Activated T-helper 9 cell treated with anti-CD3 and anti-CD28 coated beads, Interleukin-2, amount 50 U/mL, for 16 hours (primary cell): ENCODE data around the gene ATP1B1.

Experiments used
- DNase-seq: peaks from one replicate; pipeline ENCODE4 v3.0.0-alpha.2; 2020; ENCODE audit warnings: low read depth

Gene ATP1B1

GRCh38 chr1:169106095-169106920 is at the start of gene ATP1B1:
Gene ATP1B1, plus strand, starts transcription at chr1:169106690. Its CDS starts 140 bp downstream, at chr1:169106830.
- DNase-seq = peak; percentile 73

- no peak for DNase-seq
These were observed 47.1 kb upstream of the ATP1B1 start for GRCh38 chr1:169059421-169059820.

DNA sequence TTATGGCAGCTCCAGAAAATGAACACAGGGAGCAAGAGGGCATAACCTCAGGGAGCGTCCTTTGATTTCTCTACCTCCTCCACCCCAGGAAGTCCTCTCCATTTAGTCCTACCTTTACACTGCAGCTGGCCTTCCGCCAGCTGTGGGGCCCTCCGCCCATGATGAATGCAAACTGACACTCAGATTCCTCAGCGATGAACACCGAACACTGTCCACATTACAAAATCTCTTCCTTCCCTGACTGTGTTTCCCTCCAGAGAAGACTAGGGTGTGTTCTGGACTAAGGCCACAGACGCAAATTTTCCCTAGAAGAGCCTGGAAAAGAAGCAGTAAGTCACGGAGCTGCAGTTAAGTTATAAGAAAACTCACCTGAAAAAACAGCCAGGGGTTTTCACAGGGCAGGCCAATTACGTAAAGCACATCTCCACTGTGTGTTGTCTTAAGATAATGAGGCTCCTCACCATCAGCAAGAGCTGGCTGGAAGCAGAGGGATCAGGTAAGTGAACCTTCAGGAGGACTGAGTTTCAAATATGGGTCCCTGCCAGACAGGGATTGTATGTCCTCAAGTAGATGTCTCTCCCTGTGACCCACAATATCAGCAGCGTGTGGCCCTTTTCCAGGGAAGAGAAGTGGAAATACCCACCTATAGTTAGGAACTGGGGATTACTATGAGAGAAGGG is 46.3 kb upstream of the ATP1B1 start:
- no peak for DNase-seq

DNA sequence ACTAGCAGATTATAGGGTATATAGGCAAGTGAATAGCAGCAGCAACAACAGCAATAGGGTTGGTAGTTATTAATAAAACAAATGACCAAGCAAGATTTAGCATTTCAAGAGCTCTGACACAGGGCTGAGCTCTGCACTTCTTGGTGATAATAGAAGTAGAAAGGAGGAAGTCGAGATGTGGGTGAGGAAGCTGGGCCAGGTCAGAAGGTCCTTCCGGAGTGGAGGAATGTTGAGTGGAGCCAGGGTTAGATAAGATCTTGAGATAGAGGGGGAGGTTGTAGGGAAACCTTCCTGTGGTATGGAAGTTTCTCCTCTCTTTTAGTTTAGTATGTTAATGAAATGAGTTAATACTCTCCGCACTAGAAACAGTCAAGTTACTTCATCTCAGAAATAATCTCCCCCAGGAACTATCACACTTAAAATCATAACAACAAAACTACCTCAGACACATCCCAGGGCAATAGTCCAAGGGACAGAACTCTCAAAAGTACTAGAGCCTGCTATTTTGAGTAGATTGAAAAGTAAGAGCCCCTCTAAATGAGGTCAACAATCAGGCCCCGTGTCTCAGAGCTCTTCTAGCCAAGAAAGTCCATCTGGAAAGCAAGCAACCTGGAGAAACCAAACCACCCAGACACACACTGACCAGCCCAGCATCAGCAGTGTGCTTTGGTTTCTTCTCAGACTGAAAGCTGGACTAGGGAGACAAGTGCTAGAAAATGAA is 45.4 kb upstream of the ATP1B1 start:
- DNase-seq = no peak

GRCh38 chr1:169062152-169062551 is 44.3 kb upstream of the ATP1B1 start:
- no peak for DNase-seq

- DNase-seq = no peak
These were observed 42.4 kb upstream of the ATP1B1 start for GRCh38 chr1:169064103-169064502.

DNA sequence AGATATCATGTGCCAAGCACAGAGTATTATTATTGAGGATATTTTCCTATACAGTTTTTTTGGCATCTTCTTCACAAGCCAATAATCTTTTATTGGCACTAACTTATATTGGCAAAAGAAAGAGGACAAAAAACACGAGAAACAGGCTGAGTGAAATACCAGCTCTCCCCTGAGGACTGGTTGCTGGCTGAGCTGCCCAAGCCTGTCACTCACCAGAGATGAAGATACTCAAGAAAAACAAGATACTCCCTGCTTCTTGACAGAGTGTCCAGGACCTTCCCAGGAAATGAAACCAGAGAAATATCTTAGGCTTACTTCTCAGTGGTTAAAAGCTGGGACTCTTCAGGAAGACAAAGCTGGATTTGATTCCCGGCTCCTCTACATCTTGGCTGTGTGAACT is 35.9 kb upstream of the ATP1B1 start:
- DNase-seq = no peak

DNA sequence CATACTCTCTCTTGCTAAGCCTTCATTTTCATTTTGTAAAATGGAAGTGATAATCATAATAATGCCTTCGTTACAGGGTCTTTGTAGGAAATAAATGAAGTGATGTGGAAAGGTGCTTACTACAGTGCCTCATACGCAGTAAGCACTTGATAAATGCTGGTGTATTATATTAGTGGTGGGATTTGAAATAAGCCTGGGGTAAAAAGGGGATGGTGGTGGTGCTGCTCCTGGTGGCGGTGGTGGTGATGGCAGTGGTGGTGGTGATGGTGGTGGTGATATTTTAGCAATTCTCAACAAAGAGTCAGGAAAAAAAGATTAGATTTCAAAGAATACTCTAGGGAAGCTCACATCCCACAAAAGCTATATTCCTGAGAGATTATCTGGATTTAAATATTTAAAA is 35.5 kb upstream of the ATP1B1 start:
- no peak for DNase-seq

DNA sequence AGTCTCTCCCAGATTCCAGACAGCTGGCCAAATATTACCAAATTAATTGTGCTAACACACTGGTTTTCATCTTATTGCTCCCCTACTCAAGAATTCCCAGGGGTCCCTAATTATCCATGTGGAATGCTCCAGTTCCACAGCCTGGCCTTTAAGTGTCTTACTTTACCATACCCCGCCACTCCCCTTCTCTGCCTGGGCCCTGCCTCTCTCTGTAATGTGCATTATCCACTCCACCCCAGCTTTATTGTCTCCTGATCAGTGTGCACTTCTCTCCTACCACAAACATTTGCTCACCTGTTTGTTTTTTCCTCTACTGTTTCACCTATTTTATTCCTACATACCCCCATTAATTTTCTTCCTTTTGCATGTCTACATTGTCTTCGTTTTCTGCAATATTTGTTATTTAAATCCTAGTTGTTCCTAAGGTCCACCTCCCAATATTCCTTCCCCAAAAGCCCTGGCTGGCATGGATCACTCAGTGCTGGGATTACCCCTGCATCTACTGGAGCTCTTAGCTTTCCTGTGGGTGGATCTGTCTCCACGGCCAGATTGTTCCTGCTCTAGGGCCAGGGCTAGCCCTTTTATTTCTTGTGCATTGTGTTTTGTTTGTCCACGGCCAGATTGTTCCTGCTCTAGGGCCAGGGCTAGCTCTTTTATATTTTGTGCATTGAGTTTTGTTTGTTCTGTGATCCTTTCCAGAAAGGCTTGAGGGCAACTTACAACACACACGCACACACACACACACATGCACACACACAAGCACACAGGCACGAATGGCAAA is 33.4 kb upstream of the ATP1B1 start:
- DNase-seq = no peak

GRCh38 chr1:169078163-169078883 is 28.2 kb upstream of the ATP1B1 start:
- no peak for DNase-seq

GRCh38 chr1:169081503-169082123 is 24.9 kb upstream of the ATP1B1 start:
- no peak for DNase-seq

- no peak for DNase-seq
These were observed 20.6 kb upstream of the ATP1B1 start for GRCh38 chr1:169085911-169086310.

GRCh38 chr1:169086603-169087455 is 19.7 kb upstream of the ATP1B1 start:
- DNase-seq = no peak

GRCh38 chr1:169087876-169088275 is 18.6 kb upstream of the ATP1B1 start:
- DNase-seq = no peak

DNA sequence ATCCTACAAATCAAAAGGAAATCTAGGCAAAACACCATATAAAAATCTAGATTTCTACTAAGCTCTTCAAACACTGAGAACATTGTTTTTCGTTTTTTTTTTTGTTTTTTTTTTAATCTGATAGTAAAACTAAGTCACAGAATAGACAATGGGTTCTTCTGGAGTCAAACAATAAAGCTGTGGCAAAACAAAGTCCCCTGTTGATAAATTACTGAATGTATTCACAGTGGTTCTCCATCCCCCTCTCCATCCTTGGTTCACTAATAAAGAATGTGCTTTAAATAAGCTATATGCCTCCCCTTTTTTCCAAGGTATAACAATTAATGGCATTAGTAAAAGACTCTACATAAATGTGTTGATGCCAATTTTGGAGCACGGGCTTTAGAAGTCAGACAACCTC is 16.7 kb upstream of the ATP1B1 start:
- no peak for DNase-seq

DNA sequence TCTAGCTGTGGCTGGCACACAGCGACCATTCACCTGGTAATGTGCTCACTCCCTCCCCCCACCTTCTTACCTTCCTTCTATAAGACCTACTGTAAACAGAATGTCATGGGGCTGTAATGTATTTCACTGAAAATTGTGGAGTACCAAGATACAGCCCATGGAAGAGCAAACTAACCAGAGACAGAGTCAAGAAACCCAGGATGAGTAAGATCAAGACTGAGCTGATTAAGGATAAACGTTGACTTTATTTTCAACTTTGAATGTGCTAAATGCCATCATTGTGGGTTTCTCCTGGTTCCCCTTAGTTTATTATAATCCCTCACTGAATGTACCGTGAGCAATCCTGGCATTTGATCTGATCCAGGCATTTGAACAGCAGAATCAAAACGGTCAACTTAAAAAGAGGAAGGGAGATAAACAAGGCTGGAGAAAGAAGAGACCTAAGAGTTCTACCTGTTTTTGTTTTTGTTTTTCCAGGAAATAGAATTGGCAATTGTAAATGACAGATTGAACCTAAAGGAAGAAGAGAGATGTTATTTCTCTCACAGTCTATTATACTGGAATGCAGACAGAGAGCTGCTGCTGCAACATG is 16.1 kb upstream of the ATP1B1 start:
- DNase-seq = no peak

- DNase-seq = no peak
These were observed 15.6 kb upstream of the ATP1B1 start for GRCh38 chr1:169090900-169091311.

DNA sequence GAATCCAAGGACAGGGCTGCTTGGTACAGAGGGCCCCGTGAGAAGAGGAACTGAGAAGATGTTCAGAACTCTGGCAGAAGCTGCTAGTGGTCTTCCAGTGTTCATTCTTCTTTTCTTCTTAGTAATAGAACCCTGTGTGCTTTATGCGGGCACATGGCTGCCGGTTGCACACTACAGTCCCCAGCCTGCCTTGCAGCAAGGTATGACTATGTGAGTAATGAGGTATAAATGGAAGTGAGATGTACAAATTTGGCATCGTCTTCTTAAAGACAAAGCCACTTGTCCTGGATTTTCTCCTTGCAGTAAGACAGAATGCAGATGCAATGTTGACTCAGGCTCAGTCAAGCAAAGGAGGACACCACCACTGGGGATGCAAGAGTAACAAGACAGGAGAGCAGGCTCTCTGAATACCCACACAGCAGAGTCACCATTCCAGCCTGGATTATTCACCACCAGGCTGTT is 15.0 kb upstream of the ATP1B1 start:
- DNase-seq = no peak

DNA sequence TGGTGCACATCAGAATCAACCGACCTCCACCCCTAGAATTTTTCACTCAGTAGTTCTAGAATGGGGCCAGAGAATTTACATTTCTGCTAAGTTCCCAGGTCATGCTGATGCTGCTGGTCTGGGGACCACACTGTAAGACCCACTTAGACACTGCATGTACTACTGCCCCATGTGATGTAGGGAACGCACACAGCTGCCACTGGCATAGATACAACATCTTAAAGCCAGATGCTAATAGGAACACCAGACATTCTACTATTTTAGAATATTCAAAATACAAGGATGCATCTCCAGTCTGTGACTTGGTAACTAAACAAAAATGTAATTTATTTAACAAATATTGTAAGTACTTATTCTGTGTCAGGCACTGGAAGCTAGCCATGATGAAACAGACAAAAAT is 14.1 kb upstream of the ATP1B1 start:
- DNase-seq = no peak
